H7 (cell line): Measurements from ENCODE around the gene ARHGAP33. TPM values are rescaled to one million over a fixed set of nuclear protein-coding genes. Genes with fewer than 3 reads are reported as not detected.

ENCODE experiments used
- DNase-seq: peaks from one replicate; pipeline ENCODE4 v3.0.0; 2012
- H3K27me3 ChIP-seq: 2 replicates; pipeline ENCODE4 v1.6.0; 2011; ENCODE audit warnings: mild to moderate bottlenecking, low read length; ENCODE audit not compliant: control insufficient read depth, insufficient read depth
- H3K36me3 ChIP-seq: replicated peaks from 2 replicates; pipeline ENCODE4 v1.5.1; 2011; ENCODE audit warnings: low read length; ENCODE audit not compliant: control insufficient read depth, insufficient read depth
- H3K4me3 ChIP-seq: 2 replicates; pipeline ENCODE4 v1.5.1; 2011; ENCODE audit warnings: low read depth, mild to moderate bottlenecking, control low read depth, low read length, moderate library complexity; ENCODE audit not compliant: insufficient read depth
- total RNA-seq: library from RNA; depleted of rRNA; stranded (reverse); fragments of >200 nt; shearing (Covaris generic); gene quantifications from 2 replicates; pipeline ENCODE4 v1.2.3, GENCODE V29; 2014

Gene ARHGAP33
- total RNA-seq, 1 experiment from 2014 or later, result 3.7 TPM

- H3K36me3 ChIP-seq, result peaks cover 1% of the 10 kb centered on the region
- H3K27me3 ChIP-seq, result no peaks in the 10 kb centered on the region
- DNase-seq, result no peak
- H3K4me3 ChIP-seq, result peak overlapping the region; percentile 79
Measured at GRCh38 chr19:35746087-35746462, 29.3 kb upstream of the ARHGAP33 start.

- H3K4me3 ChIP-seq, result no peak overlapping the region
- H3K27me3 ChIP-seq, result no peaks in the 10 kb centered on the region
- H3K36me3 ChIP-seq, result peaks cover 1% of the 10 kb centered on the region
- DNase-seq, result no peak
Measured at GRCh38 chr19:35746531-35746930, 28.8 kb upstream of the ARHGAP33 start.

- H3K4me3 ChIP-seq, result peak within 1 kb of the TSS; percentile 79
- peaks cover 1% of the 10 kb centered on the region; the same call in 1 of the 2 replicates for H3K36me3 ChIP-seq
- DNase-seq, result peak; percentile 96
- H3K27me3 ChIP-seq, result no peaks in the 10 kb centered on the region
Measured at GRCh38 chr19:35748106-35749020, 27.0 kb upstream of the ARHGAP33 start, which contains the start of gene LIN37. Gene LIN37, plus strand, starts transcription at chr19:35748576. Its CDS starts 149 bp downstream, at chr19:35748725.

GRCh38 chr19:35750167-35750566 lies 25.2 kb upstream of the ARHGAP33 start:
- no peak for DNase-seq
- peaks cover 1% of the 10 kb centered on the region; the same call in 1 of the 2 replicates for H3K36me3 ChIP-seq
- no peak overlapping the region for H3K4me3 ChIP-seq
- H3K27me3 ChIP-seq, result peaks cover 2% of the 10 kb centered on the region

- Histone ChIP-seq H3K36me3 (no peaks in the 10 kb centered on the region), H3K27me3 (peaks cover 13% of the 10 kb centered on the region), H3K4me3 (no peak overlapping the region)
- DNase-seq, result no peak
Measured at GRCh38 chr19:35751839-35752745, 23.3 kb upstream of the ARHGAP33 start.

- DNase-seq, result no peak
- Histone ChIP-seq H3K27me3 (peaks cover 13% of the 10 kb centered on the region), H3K4me3 (no peak overlapping the region), H3K36me3 (no peaks in the 10 kb centered on the region)
Measured at GRCh38 chr19:35752746-35753350, 22.5 kb upstream of the ARHGAP33 start.

DNA sequence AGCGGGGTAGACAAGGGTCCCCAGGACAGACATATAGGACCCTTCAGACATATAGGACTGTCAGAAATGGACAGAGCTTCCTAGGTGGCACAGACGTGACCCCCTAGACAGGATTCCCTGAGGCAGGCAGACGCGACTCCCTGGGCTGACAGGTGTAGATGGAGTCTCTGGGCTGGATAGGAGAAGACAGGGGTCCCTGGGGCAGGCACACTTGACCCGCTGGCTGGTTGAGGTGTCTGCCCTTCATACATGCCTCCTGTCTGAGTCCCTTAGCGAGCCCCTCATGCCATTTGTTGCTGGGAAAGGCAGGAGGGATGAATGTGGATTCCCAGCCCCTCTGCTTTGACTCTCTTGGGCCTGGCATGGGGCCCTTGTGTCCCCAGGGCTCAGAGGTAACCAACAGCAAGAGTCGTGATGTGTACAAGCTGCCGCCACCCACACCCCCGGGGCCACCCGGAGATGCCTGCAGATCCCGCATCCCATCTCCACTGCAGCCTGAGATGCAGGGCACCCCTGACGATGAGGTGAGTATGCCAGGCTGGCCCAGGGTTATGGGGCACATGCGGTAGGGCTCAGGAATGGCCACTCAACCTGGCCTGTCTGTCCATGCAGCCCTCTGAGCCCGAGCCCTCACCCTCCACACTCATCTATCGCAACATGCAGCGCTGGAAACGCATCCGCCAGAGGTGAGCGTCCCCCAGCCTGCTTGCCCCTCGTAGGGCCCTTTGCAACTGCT lies 21.6 kb upstream of the ARHGAP33 start:
- Histone ChIP-seq H3K4me3 (no peak overlapping the region), H3K27me3 (peaks cover 13% of the 10 kb centered on the region), H3K36me3 (no peaks in the 10 kb centered on the region)
- DNase-seq, result no peak

DNA sequence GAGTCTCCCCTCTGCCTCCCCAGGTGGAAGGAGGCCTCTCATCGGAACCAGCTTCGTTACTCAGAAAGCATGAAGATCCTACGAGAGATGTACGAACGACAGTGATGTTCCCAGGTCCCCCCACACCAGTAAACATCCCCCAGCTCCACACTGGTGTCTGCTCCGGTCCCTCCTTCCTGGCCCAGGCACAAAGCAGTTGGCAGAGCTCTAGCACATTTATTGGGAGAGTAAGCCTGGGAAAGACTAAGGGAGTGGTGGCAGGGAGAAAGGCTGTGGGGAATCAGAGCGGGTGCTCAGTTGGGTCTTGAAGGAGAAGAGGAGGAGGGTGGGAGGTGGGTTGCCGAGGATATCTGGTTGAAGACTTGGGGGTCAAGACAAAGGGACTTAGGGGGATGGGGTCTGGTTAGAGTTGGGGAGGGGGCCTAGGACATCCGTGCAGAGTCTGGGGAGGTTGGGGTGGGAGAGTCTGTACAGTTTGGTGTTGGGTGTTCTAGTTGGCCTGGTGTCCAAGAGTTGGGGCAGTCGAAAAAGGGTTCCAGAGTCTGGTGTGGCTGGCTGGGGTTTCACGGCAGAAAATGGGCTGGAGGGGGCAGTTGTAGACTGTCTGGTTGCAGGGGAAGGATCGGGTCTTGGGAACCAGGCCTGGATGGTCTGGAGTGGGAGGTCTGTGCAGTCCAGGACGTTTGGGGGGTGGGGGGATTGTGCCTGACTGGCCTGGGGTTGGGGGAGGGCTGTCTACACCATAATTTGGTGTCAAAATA lies 20.8 kb upstream of the ARHGAP33 start:
- peaks cover 13% of the 10 kb centered on the region for H3K27me3 ChIP-seq
- no peak overlapping the region for H3K4me3 ChIP-seq
- no peaks in the 10 kb centered on the region; the same call in 1 of the 2 replicates for H3K36me3 ChIP-seq
- DNase-seq, result no peak

- Histone ChIP-seq H3K36me3 (no peaks in the 10 kb centered on the region; the same call in none of the 2 replicates), H3K4me3 (peak overlapping the region; percentile 47), H3K27me3 (peaks cover 13% of the 10 kb centered on the region)
- DNase-seq, result no peak
Measured at GRCh38 chr19:35755131-35755549, 20.2 kb upstream of the ARHGAP33 start.

DNA sequence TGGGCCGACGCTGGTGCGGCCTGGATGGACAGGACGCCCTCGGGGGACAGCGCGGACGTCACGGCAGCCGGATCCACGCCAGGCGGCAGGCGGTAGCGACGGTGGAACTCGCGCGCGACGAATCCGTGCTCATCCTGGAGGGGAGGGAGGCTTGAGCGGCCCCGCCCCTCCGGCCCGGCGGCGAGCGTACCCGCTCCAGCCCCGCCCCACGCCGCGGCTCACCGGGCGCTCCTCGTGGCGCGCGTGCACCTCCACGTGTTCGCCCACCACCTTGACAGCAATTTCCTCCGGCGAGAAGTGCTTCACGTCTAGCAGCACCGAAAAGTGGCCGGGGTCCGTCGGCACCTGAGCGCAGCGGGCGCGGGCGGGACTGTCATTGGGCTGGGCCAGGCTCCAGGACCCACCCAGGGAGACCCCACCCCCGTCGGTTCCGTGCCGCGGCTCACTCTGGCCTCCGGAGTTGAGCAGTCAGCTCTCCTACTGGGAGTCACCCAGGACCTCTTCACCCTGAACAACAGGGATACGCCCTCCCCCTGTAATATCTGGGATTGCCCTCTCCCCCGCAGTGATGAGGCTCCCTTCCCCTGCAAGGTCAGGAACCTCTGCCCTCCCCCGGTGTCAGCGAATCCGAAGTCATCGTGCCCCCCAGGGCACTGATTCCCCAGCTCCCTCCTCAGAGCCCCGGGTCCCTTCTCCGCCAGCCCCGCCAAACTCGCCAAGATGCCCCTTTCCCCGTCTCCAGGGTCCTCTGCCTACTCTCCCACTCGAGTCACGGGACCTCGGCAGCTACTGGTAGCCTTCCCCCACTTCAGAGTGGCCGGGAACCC lies 19.6 kb upstream of the ARHGAP33 start:
- no peaks in the 10 kb centered on the region; the same call in none of the 2 replicates for H3K36me3 ChIP-seq
- DNase-seq, result peak; percentile 81
- peaks cover 13% of the 10 kb centered on the region for H3K27me3 ChIP-seq
- peak overlapping the region; percentile 47 for H3K4me3 ChIP-seq

DNA sequence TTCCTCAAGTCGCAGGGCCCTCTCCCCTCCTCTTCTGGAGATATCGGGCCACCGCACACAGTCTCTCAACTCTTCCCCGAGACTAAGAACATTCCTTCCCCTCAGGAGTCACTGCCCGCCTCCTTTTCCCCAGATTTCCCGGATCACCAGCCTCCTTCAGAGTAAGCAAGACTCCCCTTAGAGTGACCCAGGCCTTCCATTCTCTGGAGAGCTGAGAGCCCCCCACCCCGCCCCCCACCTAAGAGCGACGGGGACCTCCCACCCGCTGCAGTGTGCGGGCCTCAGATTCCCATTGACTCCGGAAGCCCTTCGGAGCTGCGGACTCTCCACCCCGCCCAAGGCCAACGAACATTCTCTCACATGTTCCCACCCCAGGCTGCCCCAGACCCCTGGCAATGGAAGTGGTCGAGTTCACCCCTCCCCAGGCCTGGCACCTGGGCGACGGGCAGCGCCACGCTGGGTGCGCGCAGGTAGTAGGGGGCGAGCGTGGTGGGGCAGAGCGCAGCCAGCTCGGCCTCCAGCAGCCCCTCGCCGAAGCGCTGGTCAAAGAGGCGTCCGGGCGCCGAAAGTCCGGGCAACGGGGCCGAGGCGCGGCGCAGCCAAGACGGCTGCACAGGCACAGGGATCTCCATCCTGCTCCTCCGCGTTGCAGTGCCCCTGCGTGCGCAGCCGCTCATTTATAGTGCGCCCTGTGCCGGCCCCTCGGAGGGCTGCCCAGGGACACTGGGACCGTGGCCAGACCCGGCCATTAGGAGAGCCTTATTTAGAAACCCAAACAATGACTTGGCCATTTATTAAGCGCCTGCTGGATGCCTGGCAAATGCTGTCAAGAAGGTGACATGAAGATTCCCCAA lies 18.8 kb upstream of the ARHGAP33 start, which contains the start of gene HSPB6:
Gene HSPB6, minus strand, starts transcription at position 653 of the 854 bp plus-strand sequence. Its CDS starts 21 bp downstream, at position 632.
- peak; percentile 77 for DNase-seq
- Histone ChIP-seq H3K27me3 (peaks cover 13% of the 10 kb centered on the region), H3K36me3 (no peaks in the 10 kb centered on the region; the same call in none of the 2 replicates), H3K4me3 (peak within 1 kb of the TSS; percentile 47)
